ENCODE measurements around the gene WDR4.
"Not testable (repeated sequence)": the region's sequence is repeated elsewhere in the genome, so short reads cannot be mapped to it uniquely, and the experiment has no call there.

WDR4 gene

DNA sequence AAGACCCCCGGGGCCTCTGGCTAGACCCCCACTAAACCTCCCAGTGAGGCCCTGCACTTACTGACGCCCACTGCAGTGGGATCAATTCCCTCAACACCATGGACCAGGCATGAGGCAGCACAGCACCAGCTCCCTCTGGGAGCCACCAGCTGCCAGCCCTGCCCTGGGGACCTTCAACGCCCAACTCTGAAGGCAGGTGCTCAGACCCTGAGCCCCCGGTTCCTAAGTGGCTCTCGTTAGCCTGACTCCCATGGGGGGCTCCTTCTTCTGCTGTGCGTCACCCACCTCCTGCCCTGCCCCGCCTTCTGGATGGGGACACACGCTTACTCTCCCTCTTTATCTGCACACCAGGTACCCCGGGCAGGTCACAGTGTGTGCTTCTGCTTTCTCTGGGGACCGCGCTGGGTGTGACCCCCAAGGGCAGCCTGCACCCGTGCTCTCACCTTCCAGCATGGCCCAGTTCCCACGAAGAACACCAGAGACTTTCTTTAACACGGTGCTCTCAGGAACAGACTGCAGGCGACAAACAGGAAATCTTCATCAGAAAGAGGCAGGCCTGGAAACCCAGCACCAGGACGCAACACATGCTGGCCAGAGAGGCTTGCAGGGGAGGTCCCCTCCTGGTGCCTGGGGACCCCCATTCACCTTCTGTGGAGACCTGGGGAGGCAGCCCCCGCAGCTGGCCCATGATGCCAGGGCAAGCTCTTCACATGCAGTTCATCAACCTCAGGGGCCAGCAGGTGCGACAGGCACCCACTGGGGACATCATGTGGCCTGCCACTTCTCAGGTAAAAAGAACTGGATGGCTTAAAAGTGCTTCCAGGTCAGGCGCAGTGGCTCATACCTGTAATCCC, 27.3 kb downstream of the WDR4 start:
- DNase-seq: no peak

- no peak for DNase-seq
Observed at GRCh38 chr21:42850866-42851391, 28.4 kb downstream of the WDR4 start.

DNA sequence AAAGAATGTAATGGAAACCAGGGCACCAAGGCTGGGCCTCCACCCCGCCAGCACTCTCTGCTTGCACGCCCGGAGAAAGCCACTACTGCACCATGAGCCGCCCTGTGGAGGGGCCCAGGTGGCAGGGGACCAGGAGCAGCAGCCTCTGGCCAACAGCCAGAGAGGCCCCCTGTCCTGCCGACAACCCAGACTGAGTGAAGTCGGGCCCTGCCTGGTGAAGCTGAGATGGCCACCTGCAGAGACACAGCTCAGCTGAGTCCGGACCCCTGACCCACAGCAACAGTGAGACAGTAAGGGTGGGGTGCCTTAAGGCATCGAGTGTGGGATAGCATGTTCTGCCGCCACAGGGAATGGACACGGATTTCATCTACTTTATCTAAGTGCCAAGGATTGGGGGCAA, 28.9 kb downstream of the WDR4 start:
- no peak for DNase-seq

DNA sequence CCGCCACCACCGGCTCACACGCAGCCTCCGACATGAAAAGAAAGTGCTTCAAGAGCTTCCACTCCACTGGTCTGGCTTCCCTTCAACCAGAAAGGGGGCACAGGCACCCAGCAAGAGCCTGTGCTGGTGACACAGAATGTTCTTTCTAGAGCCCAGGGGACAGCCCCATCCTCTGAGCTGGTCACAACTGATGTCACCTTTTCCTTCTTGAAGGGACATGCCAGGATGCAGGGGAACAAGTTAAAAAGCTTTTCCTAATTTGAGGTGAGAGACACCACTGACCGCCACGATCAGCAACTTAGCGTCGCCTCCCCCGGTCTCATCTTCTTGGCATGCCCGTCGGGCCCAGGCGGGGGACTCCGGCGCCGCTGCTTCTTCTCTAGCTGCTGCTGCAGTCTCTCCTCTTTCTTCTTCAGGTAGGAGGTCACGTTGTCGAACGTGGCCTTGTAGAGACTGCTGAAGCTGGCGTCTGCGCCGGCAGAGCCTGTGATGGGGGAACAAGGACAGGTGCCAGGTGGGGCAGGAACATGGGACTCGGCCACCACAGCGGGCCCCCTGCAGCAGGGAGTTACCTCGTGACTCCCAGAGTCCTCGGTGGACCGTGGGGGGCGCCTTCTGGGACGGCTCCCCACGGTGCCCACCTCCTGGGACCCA, 29.5 kb downstream of the WDR4 start:
- no peak for DNase-seq

- no peak for DNase-seq
Observed at GRCh38 chr21:42848932-42849758, 30.2 kb downstream of the WDR4 start.

DNA sequence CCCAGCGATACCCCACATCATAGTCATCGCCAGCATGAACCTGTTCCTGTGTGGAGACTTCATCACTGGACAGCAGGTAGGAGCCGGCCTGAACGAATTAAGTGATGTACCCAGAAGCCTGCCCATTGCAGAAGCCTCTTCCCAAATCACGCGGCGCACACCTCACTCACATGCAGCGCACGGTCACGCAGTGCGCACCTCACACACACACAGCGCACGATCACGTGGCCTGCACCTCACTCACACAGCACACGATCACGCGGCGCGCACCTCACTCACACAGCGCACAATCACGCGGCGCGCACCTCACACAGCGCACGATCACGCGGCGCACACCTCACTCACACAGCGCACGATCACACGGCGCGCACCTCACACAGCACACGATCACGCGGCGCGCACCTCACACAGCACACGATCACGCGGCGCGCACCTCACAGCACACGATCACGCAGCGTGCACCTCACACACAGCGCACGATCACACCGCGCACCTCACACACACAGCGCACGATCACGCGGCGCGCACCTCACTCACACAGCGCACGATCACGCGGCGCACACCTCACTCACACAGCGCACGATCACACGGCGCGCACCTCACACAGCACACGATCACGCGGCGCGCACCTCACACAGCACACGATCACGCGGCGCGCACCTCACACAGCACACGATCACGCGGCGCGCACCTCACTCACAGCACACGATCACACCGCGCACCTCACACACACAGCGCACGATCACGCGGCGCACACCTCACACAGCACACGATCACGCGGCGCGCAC, 31.0 kb downstream of the WDR4 start:
- not testable (repeated sequence) for DNase-seq

- no peak for DNase-seq
Observed at GRCh38 chr21:42847726-42848125, 31.6 kb downstream of the WDR4 start.

- DNase-seq: no peak
Observed at GRCh38 chr21:42847051-42847707, 32.2 kb downstream of the WDR4 start.

DNA sequence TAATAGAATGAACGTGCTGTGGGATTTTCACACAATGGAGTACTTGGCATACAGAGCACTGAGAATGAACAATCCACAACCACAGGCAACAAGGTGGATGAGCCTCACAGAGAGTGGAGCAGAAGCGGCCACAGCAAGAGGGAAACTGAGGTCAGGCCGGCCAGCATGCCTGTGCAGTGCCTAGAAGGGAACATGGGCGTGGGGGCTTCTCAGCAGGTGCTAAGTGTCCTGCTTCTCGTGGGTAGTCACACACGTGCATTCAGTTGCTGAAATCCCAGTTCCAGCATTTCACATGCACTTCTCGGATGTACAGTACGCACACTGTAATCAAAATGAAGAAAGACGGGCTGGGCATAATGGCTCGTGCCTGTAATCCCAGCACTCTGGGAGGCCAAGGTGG, 33.1 kb downstream of the WDR4 start:
- DNase-seq: no peak

- no peak for DNase-seq
Observed at GRCh38 chr21:42845296-42845965, 33.9 kb downstream of the WDR4 start.

DNA sequence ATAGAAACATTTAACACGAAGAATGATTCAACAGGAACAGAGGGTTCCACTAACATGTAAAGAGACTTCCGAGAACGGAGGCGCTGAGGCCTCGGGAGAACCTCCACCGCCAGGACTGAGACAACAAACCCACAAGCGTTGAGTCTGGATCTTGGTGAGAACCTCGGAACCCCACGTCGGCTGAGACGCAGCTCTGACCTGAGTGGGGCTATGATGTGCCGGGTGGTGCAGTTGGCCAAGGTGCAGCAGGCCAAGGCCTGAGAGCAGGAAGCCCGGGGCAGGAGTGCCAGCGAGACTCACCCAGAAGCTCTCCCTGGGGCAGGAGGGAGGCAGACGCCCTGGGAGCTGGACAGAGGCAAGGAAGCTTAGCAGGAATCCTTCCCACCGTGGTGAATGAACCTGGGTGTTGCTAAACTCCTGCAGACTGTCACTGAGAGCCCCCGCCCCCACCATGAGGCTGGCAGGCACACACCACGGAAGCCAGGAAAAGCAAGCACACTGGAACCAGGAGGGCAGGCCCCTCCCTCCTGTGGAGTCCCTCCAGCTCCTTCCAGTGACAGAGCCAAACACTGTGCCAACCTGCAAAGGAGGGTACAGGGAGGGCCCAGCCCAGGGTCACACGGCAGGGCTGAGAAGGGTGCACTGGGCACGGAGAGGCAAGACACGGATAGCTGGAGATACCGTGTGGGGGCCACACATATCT, 34.8 kb downstream of the WDR4 start:
- no peak for DNase-seq

DNA sequence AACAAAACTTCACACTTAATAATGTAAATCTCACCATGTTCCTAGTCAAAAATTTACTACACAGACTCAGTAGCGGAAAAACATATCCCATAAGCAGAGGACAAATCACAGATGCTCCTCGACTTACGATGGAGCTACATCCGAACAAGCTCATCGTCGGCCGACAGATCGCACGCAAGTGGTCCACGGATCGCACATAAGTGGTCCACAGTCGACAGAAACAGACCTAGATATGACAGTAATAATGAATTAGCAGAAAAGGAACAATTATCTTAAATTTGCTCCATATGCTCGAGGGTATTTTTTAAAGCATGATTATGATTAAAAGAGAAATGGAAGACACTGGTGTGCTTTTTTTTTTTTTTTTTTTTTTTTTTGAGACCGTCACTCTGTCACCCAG, 36.3 kb downstream of the WDR4 start:
- no peak for DNase-seq

GRCh38 chr21:42841916-42842655, 37.3 kb downstream of the WDR4 start:
- DNase-seq: not testable (repeated sequence)

- DNase-seq: no peak
Observed at GRCh38 chr21:42841156-42841915, 38.0 kb downstream of the WDR4 start.

GRCh38 chr21:42840411-42841155, 38.8 kb downstream of the WDR4 start:
- DNase-seq: no peak

GRCh38 chr21:42839271-42840231, 39.8 kb downstream of the WDR4 start:
- DNase-seq: no peak

- not testable (repeated sequence) for DNase-seq
Observed at GRCh38 chr21:42838212-42838690, 41.1 kb downstream of the WDR4 start.

Data from NCI-H1930 (cell line).